ENCODE results near the gene RIMBP2.
"Not testable (repeated sequence)": the region's sequence is repeated elsewhere in the genome, so short reads cannot be mapped to it uniquely, and the experiment has no call there.

RIMBP2 gene

GRCh38 chr12:130715998-130716968 lies at the start of gene RIMBP2:
TSS of gene RIMBP2 (minus strand) at chr12:130716299. CDS start at chr12:130479013, 237,286 bp downstream.
- no peak for DNase-seq

GRCh38 chr12:130765186-130765659 lies 49.1 kb upstream of the RIMBP2 start:
- DNase-seq: no peak

- DNase-seq: no peak
Observed at GRCh38 chr12:130764475-130765185, 48.5 kb upstream of the RIMBP2 start.

- no peak for DNase-seq
Observed at GRCh38 chr12:130764073-130764472, 48.0 kb upstream of the RIMBP2 start.

- DNase-seq: no peak
Observed at GRCh38 chr12:130762319-130762675, 46.2 kb upstream of the RIMBP2 start.

GRCh38 chr12:130761537-130762318 lies 45.6 kb upstream of the RIMBP2 start:
- no peak for DNase-seq

GRCh38 chr12:130754234-130754901 lies 38.3 kb upstream of the RIMBP2 start:
- DNase-seq: no peak

GRCh38 chr12:130752692-130753230 lies 36.7 kb upstream of the RIMBP2 start:
- no peak for DNase-seq

GRCh38 chr12:130752037-130752436 lies 35.9 kb upstream of the RIMBP2 start:
- DNase-seq: not testable (repeated sequence)

- no peak for DNase-seq
Observed at GRCh38 chr12:130748786-130749185, 32.7 kb upstream of the RIMBP2 start.

GRCh38 chr12:130747867-130748740 lies 32.0 kb upstream of the RIMBP2 start:
- DNase-seq: no peak

GRCh38 chr12:130746546-130746945 lies 30.4 kb upstream of the RIMBP2 start:
- DNase-seq: no peak

GRCh38 chr12:130745921-130746320 lies 29.8 kb upstream of the RIMBP2 start:
- no peak for DNase-seq

GRCh38 chr12:130744274-130744673 lies 28.2 kb upstream of the RIMBP2 start:
- no peak for DNase-seq

- no peak for DNase-seq
Observed at GRCh38 chr12:130743606-130744005, 27.5 kb upstream of the RIMBP2 start.

GRCh38 chr12:130743176-130743575 lies 27.1 kb upstream of the RIMBP2 start:
- DNase-seq: no peak

GRCh38 chr12:130742716-130743115 lies 26.6 kb upstream of the RIMBP2 start:
- DNase-seq: no peak

- DNase-seq: no peak
Observed at GRCh38 chr12:130742112-130742511, 26.0 kb upstream of the RIMBP2 start.

- no peak for DNase-seq
Observed at GRCh38 chr12:130739571-130739970, 23.5 kb upstream of the RIMBP2 start.

GRCh38 chr12:130738403-130738802 lies 22.3 kb upstream of the RIMBP2 start:
- DNase-seq: not testable (repeated sequence)

GRCh38 chr12:130737731-130738130 lies 21.6 kb upstream of the RIMBP2 start:
- DNase-seq: no peak
